Gastroesophageal sphincter (tissue), 4 donors: ENCODE measurements around the gene KIRREL3. TPM values are rescaled to one million over a fixed set of nuclear protein-coding genes. Genes with fewer than 3 reads are reported as not detected.

Experiments used
- ATAC-seq: fragments of 150-250 bp; one replicate; pipeline ENCODE4 v1.9.1; 2016; ENCODE audit warnings: mild to moderate bottlenecking, moderate library complexity
- H3K27ac ChIP-seq, 4 donors: fragments of 200-600 bp; sonication (generic) in 3 of 4; 1 replicate in 3 of 4; 2 replicates in 1 of 4; pipeline ENCODE4 v1.5.1; 2016 to 2019
- H3K27me3 ChIP-seq: fragments of 200-600 bp; sonication (generic); one replicate; pipeline ENCODE4 v1.5.1; 2019
- H3K36me3 ChIP-seq, 2 donors: fragments of 200-600 bp; sonication (generic); one replicate each; pipeline ENCODE4 v1.5.1; 2019; ENCODE audit warnings: control low read depth in 1 of 2
- H3K4me1 ChIP-seq, 3 donors: fragments of 200-600 bp; sonication (generic); 1 replicate in 2 of 3; 2 replicates in 1 of 3; pipeline ENCODE4 v1.5.1; 2016 to 2019; ENCODE audit warnings: control low read depth in 2 of 3
- H3K4me3 ChIP-seq, 2 donors: fragments of 200-600 bp; sonication (generic); one replicate each; pipeline ENCODE4 v1.5.1; 2019; ENCODE audit warnings: mild to moderate bottlenecking in 1 of 2, moderate library complexity in 1 of 2
- H3K9me3 ChIP-seq, 3 donors: fragments of 200-600 bp; sonication (generic); one replicate each; pipeline ENCODE4 v1.5.1; 2017 to 2019; ENCODE audit warnings: control low read depth in 2 of 3
- CTCF ChIP-seq, 4 experiments: fragments of 200-600 bp in 2 of 4; fragments of 450-650 bp in 2 of 4; sonication (generic) in 1 of 4; IDR thresholded peaks; one replicate each; pipeline ENCODE4 v1.5.1; 2017 to 2019; ENCODE audit warnings: antibody characterized with exemption in 4 of 4, mild to moderate bottlenecking in 2 of 4, moderate library complexity in 2 of 4
- EP300 ChIP-seq: sonication (generic); formaldehyde crosslinking; IDR thresholded peaks from one replicate; pipeline ENCODE4 v1.6.1; 2017; ENCODE audit warnings: antibody characterized with exemption, mild to moderate bottlenecking
- POLR2A ChIP-seq, 2 donors: fragments of 450-650 bp; IDR thresholded peaks; one replicate each; pipeline ENCODE4 v1.6.1; 2017; ENCODE audit warnings: antibody characterized with exemption in 2 of 2, mild to moderate bottlenecking in 2 of 2, moderate library complexity in 1 of 2
- POLR2AphosphoS5 ChIP-seq: sonication (generic); formaldehyde crosslinking; IDR thresholded peaks from one replicate; pipeline ENCODE4 v1.6.1; 2017; ENCODE audit warnings: antibody characterized with exemption
- WGBS, 2 donors: methylation state at CpG; one replicate each; pipeline ENCODE4 v1.1.5; 2018; ENCODE audit warnings: low coverage in 1 of 2; 5-methylcytosine and 5-hydroxymethylcytosine counted together
- total RNA-seq, 4 donors: library from RNA; depleted of rRNA; stranded (reverse); fragments of >200 nt; gene quantifications; one replicate each; pipeline ENCODE4 v1.1.0, GENCODE V29; 2016

KIRREL3 gene
- total RNA-seq, 4 donors from 2014 or later = 0.54 to 3.9 (median 1.4) TPM

- 36 to 54% methylated on average over 4 to 5 of the region's 5 CpGs for WGBS, 2 donors
- H3K27me3 ChIP-seq = peaks cover 12% of the 10 kb centered on the region
- no peak overlapping the region for H3K4me3 ChIP-seq
- peaks cover 0 to 12% (median 0%) of the 10 kb centered on the region in 3 donors for H3K9me3 ChIP-seq
- no peaks in the 10 kb centered on the region for H3K36me3 ChIP-seq
- ATAC-seq = no peak
- H3K4me1 ChIP-seq = peaks cover 0 to 9% (median 0%) of the 10 kb centered on the region in 3 donors
- TF ChIP-seq CTCF (IDR thresholded peaks at IDR 0.05) (no peak), EP300 (no peak), POLR2AphosphoS5 (no peak), POLR2A (IDR thresholded peaks at IDR 0.05) (no peak)
- no peak overlapping the region for H3K27ac ChIP-seq
These were observed 106.8 kb downstream of the KIRREL3 start for GRCh38 chr11:126893796-126894195.

GRCh38 chr11:126892756-126893155 is 107.8 kb downstream of the KIRREL3 start:
- H3K4me1 ChIP-seq = peaks cover 0 to 9% (median 0%) of the 10 kb centered on the region in 3 donors
- no peak overlapping the region for H3K4me3 ChIP-seq
- H3K36me3 ChIP-seq = no peaks in the 10 kb centered on the region
- H3K27me3 ChIP-seq = peaks cover 17% of the 10 kb centered on the region
- H3K27ac ChIP-seq = no peak overlapping the region
- ATAC-seq = no peak
- 75 to 77% methylated on average over 8 to 9 of the region's 9 CpGs for WGBS, 2 donors
- peaks cover 0 to 12% (median 0%) of the 10 kb centered on the region in 3 donors for H3K9me3 ChIP-seq
- TF ChIP-seq CTCF (IDR thresholded peaks at IDR 0.05) (no peak), POLR2AphosphoS5 (no peak), EP300 (no peak), POLR2A (IDR thresholded peaks at IDR 0.05) (no peak)

GRCh38 chr11:126891556-126892217 is 108.9 kb downstream of the KIRREL3 start:
- no peak for TF ChIP-seq EP300
- TF ChIP-seq CTCF (IDR thresholded peaks at IDR 0.05) = no peak
- no peak for TF ChIP-seq POLR2A (IDR thresholded peaks at IDR 0.05)
- TF ChIP-seq POLR2AphosphoS5 = no peak
- 24% methylated on average over 2 of the region's 4 CpGs; no CpG with 5 or more reads in 1 of the 2 donors for WGBS, 2 donors
- H3K9me3 ChIP-seq = peaks cover 0 to 11% (median 0%) of the 10 kb centered on the region in 3 donors
- H3K4me3 ChIP-seq = no peak overlapping the region
- ATAC-seq = peak; percentile 31
- no peaks in the 10 kb centered on the region for H3K36me3 ChIP-seq
- peak overlapping the region in 1 of 4 donors; percentile 8 for H3K27ac ChIP-seq
- peaks cover 22% of the 10 kb centered on the region for H3K27me3 ChIP-seq
- H3K4me1 ChIP-seq = peaks cover 0 to 9% (median 0%) of the 10 kb centered on the region in 3 donors

GRCh38 chr11:126890561-126890960 is 110.0 kb downstream of the KIRREL3 start:
- no peak for TF ChIP-seq POLR2A (IDR thresholded peaks at IDR 0.05)
- TF ChIP-seq POLR2AphosphoS5 = no peak
- no peak for TF ChIP-seq CTCF (IDR thresholded peaks at IDR 0.05)
- no peak for TF ChIP-seq EP300
- peaks cover 21% of the 10 kb centered on the region for H3K27me3 ChIP-seq
- ATAC-seq = no peak
- no peak overlapping the region for H3K27ac ChIP-seq
- H3K9me3 ChIP-seq = peaks cover 0 to 2% (median 0%) of the 10 kb centered on the region in 3 donors
- 62 to 68% methylated on average over 6 of the region's 7 CpGs for WGBS, 2 donors
- H3K36me3 ChIP-seq = no peaks in the 10 kb centered on the region
- H3K4me1 ChIP-seq = peaks cover 0 to 9% (median 0%) of the 10 kb centered on the region in 3 donors
- no peak overlapping the region for H3K4me3 ChIP-seq
